ENCODE results near the gene EPYC. TPM values are rescaled to one million over a fixed set of nuclear protein-coding genes. Genes with fewer than 3 reads are reported as not detected.

EPYC gene
- polyA plus RNA-seq, 1 experiment = 0.11 TPM

DNA sequence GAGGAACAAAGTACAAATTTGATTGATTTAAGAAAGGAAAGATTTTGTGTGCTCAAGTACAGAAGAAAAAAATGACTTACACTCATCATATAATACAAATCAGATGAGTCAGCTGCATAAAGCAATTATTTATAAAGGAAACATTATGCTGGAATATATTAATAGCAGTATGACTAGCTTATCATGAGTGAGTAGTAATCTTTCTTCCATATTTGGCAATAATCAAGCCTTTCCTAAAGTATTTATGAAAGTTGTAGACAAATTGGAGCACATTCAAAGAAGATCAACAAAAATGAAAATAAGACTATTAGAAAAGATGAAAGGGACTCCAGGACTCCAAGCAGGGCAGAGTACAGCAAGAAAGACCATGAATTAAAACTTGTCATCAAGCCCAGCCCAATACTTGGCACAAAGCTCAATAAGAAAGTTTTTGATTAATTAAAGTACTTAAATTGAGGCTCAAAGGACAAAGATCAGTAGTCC is 82.6 kb downstream of the EPYC start:
- ChIA-PET POLR2A (interaction anchor here (0.6 kb wide), 1 partner anchor 209 kb away, joined by 3 read pairs; no protein-coding TSS in a partner anchor), CTCF (interaction anchor here (0.7 to 2.3 kb wide), 4 partner anchors 10 to 1905 kb away, joined by 3 to 12 read pairs (median 8); no protein-coding TSS in a partner anchor)
- no peak for DNase-seq (ENCODE audit: low read depth, low spot score)
- Histone ChIP-seq H3K4me3 (ENCODE audit: low read depth, low read length) (no peak overlapping the region), H3K9me3 (ENCODE audit: control insufficient read depth, insufficient read depth, low read length) (no peaks in the 10 kb centered on the region), H3K27ac (ENCODE audit: low read depth, low read length) (peak overlapping the region; percentile 59), H3K27me3 (ENCODE audit: control insufficient read depth, insufficient read depth, low read length) (no peaks in the 10 kb centered on the region)
- TF ChIP-seq, protein P1, sequence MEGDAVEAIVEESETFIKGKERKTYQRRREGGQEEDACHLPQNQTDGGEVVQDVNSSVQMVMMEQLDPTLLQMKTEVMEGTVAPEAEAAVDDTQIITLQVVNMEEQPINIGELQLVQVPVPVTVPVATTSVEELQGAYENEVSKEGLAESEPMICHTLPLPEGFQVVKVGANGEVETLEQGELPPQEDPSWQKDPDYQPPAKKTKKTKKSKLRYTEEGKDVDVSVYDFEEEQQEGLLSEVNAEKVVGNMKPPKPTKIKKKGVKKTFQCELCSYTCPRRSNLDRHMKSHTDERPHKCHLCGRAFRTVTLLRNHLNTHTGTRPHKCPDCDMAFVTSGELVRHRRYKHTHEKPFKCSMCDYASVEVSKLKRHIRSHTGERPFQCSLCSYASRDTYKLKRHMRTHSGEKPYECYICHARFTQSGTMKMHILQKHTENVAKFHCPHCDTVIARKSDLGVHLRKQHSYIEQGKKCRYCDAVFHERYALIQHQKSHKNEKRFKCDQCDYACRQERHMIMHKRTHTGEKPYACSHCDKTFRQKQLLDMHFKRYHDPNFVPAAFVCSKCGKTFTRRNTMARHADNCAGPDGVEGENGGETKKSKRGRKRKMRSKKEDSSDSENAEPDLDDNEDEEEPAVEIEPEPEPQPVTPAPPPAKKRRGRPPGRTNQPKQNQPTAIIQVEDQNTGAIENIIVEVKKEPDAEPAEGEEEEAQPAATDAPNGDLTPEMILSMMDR (IDR thresholded peaks at IDR 0.05; ENCODE audit: low read depth, low read length) = no peak

DNA sequence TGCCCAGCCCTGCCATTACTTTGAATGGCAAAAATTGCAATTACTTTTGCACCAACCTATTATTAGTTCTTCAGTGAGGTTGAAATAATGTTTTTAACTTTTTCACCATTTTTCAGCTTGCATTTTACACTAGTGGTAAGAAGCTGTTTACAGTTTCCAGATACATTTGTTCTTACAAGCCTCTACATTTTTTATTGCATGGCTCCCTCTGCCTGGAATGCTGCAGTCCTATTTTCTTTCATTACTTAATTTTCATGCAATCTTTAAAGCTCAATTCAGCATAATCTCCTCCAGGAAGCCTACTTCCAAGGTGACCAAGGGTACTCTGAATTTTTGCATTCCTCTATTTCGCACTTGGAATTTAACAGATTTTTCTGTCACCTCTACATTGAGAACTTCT is 83.2 kb downstream of the EPYC start:
- CTCF ChIA-PET = interaction anchor here (0.7 to 2.3 kb wide), 4 partner anchors 9 to 1904 kb away, joined by 3 to 12 read pairs (median 8); no protein-coding TSS in a partner anchor
- no peak overlapping the region for H3K4me3 ChIP-seq (ENCODE audit: low read depth, low read length)
- DNase-seq (ENCODE audit: low read depth, low spot score) = no peak
- no peaks in the 10 kb centered on the region for H3K27me3 ChIP-seq (ENCODE audit: control insufficient read depth, insufficient read depth, low read length)
- POLR2A ChIA-PET = no interaction called here
- no peaks in the 10 kb centered on the region for H3K9me3 ChIP-seq (ENCODE audit: control insufficient read depth, insufficient read depth, low read length)
- no peak overlapping the region for H3K27ac ChIP-seq (ENCODE audit: low read depth, low read length)
- TF ChIP-seq, protein P1 (IDR thresholded peaks at IDR 0.05; ENCODE audit: low read depth, low read length) = peak; percentile 13; the same call in 1 of the 2 replicates

DNA sequence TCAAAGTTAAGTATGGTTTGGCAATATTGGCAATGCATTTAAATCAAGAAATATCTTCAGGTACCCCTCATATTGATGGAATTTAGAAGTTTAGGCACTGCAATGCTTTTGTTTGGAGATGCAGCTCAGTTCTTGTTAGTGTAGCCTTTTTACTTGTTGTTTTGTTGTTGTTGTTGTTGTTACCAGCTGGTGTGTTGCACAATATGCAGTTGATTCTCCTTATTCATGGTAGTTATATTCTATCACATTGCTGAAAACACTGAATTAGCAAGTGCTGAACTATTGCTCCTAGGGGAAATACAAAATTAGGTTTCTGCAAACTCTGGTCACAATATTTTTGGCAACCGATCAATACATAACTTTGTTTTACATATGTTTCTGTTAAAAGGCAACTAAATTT is 84.5 kb downstream of the EPYC start:
- H3K4me3 ChIP-seq (ENCODE audit: low read depth, low read length) = no peak overlapping the region
- CTCF ChIA-PET = no interaction called here
- no peaks in the 10 kb centered on the region for H3K9me3 ChIP-seq (ENCODE audit: control insufficient read depth, insufficient read depth, low read length)
- TF ChIP-seq, protein P1 (IDR thresholded peaks at IDR 0.05; ENCODE audit: low read depth, low read length) = no peak
- no peak for DNase-seq (ENCODE audit: low read depth, low spot score)
- no peak overlapping the region for H3K27ac ChIP-seq (ENCODE audit: low read depth, low read length)
- no peaks in the 10 kb centered on the region for H3K27me3 ChIP-seq (ENCODE audit: control insufficient read depth, insufficient read depth, low read length)
- POLR2A ChIA-PET = no interaction called here

DNA sequence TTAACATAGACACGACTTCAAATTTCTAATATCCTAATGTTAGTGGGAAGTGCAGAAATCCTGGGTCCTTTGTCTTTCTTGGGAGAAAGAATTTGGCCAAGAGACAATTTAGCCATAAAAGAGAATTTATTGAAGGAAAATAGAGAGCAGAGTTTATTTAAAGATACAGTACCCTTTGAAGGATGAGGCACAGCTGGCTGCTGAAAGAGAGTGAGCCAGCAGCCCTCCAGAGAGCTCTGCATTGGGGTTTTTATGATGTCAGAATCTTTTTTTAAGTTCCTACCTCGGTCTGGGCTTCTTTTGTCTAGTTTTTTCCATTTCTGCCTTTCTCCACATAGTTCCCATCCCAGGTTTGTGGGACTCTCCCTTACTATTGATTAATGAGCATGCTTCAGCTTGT is 87.3 kb downstream of the EPYC start:
- no peaks in the 10 kb centered on the region for H3K27me3 ChIP-seq (ENCODE audit: control insufficient read depth, insufficient read depth, low read length)
- H3K9me3 ChIP-seq (ENCODE audit: control insufficient read depth, insufficient read depth, low read length) = no peaks in the 10 kb centered on the region
- H3K27ac ChIP-seq (ENCODE audit: low read depth, low read length) = no peak overlapping the region
- CTCF ChIA-PET = interaction anchor here (0.7 kb wide), 1 partner anchor 24 kb away, joined by 3 read pairs; no protein-coding TSS in a partner anchor
- TF ChIP-seq, protein P1 (IDR thresholded peaks at IDR 0.05; ENCODE audit: low read depth, low read length) = no peak
- POLR2A ChIA-PET = no interaction called here
- DNase-seq (ENCODE audit: low read depth, low spot score) = no peak
- H3K4me3 ChIP-seq (ENCODE audit: low read depth, low read length) = no peak overlapping the region

DNA sequence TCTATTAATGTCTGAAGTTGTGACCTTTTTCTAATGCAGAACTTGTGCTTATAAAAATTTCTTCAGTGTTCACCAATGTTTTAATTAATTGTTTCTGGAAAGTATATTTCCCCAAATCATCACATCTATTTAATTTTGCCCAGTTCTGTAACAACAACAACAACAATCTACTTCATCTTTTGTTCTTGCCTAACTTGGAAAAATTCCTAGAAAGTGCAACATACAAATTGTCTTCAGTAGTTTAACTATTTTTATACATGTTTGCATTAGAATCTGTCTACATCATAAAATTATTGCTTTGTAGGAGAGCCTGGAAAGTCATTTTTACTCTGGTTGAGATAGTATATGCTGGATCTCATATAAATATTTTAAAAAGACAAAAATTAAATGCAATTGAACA is 88.3 kb downstream of the EPYC start:
- no peak overlapping the region for H3K4me3 ChIP-seq (ENCODE audit: low read depth, low read length)
- H3K27me3 ChIP-seq (ENCODE audit: control insufficient read depth, insufficient read depth, low read length) = no peaks in the 10 kb centered on the region
- ChIA-PET CTCF (no interaction called here), POLR2A (no interaction called here)
- no peak for DNase-seq (ENCODE audit: low read depth, low spot score)
- TF ChIP-seq, protein P1 (IDR thresholded peaks at IDR 0.05; ENCODE audit: low read depth, low read length) = no peak
- no peak overlapping the region for H3K27ac ChIP-seq (ENCODE audit: low read depth, low read length)
- H3K9me3 ChIP-seq (ENCODE audit: control insufficient read depth, insufficient read depth, low read length) = no peaks in the 10 kb centered on the region
